ENCODE results near the gene TAF4B.
"Not testable (repeated sequence)": the region's sequence is repeated elsewhere in the genome, so short reads cannot be mapped to it uniquely, and the experiment has no call there.

Gene TAF4B

GRCh38 chr18:26432651-26433424, 206.6 kb downstream of the TAF4B start:
- H3K27ac ChIP-seq (ENCODE audit: low read length) = no peak overlapping the region
- H3K27me3 ChIP-seq (ENCODE audit: low read depth, low read length) = no peaks in the 10 kb centered on the region
- no peaks in the 10 kb centered on the region for H3K4me1 ChIP-seq (ENCODE audit: control insufficient read depth in 1 of 2, insufficient read depth in 2 of 2, low read length in 2 of 2)
- H3K9me3 ChIP-seq (ENCODE audit: control insufficient read depth in 1 of 2, low read length in 2 of 2) = no peaks in the 10 kb centered on the region
- no peak overlapping the region for H3K4me3 ChIP-seq (ENCODE audit: low read depth in 1 of 2, low read length in 2 of 2)
- H3K36me3 ChIP-seq (ENCODE audit: control insufficient read depth in 1 of 2, insufficient read depth in 2 of 2, low read length in 2 of 2) = no peaks in the 10 kb centered on the region

- Histone ChIP-seq H3K9me3 (ENCODE audit: control insufficient read depth in 1 of 2, low read length in 2 of 2) (no peaks in the 10 kb centered on the region), H3K4me3 (ENCODE audit: low read depth in 1 of 2, low read length in 2 of 2) (no peak overlapping the region), H3K27ac (ENCODE audit: low read length) (no peak overlapping the region), H3K36me3 (ENCODE audit: control insufficient read depth in 1 of 2, insufficient read depth in 2 of 2, low read length in 2 of 2) (no peaks in the 10 kb centered on the region), H3K4me1 (ENCODE audit: control insufficient read depth in 1 of 2, insufficient read depth in 2 of 2, low read length in 2 of 2) (no peaks in the 10 kb centered on the region), H3K27me3 (ENCODE audit: low read depth, low read length) (no peaks in the 10 kb centered on the region)
Observed at GRCh38 chr18:26434887-26435286, 208.6 kb downstream of the TAF4B start.

- no peaks in the 10 kb centered on the region for H3K36me3 ChIP-seq (ENCODE audit: control insufficient read depth in 1 of 2, insufficient read depth in 2 of 2, low read length in 2 of 2)
- no peak overlapping the region for H3K27ac ChIP-seq (ENCODE audit: low read length)
- H3K4me1 ChIP-seq (ENCODE audit: control insufficient read depth in 1 of 2, insufficient read depth in 2 of 2, low read length in 2 of 2) = no peaks in the 10 kb centered on the region
- no peak overlapping the region for H3K4me3 ChIP-seq (ENCODE audit: low read depth in 1 of 2, low read length in 2 of 2)
- H3K27me3 ChIP-seq (ENCODE audit: low read depth, low read length) = no peaks in the 10 kb centered on the region
- no peaks in the 10 kb centered on the region for H3K9me3 ChIP-seq (ENCODE audit: control insufficient read depth in 1 of 2, low read length in 2 of 2)
Observed at GRCh38 chr18:26435415-26436095, 209.3 kb downstream of the TAF4B start.

- no peak overlapping the region for H3K4me3 ChIP-seq (ENCODE audit: low read depth in 1 of 2, low read length in 2 of 2)
- H3K36me3 ChIP-seq (ENCODE audit: control insufficient read depth in 1 of 2, insufficient read depth in 2 of 2, low read length in 2 of 2) = no peaks in the 10 kb centered on the region
- no peak overlapping the region for H3K27ac ChIP-seq (ENCODE audit: low read length)
- H3K4me1 ChIP-seq (ENCODE audit: control insufficient read depth in 1 of 2, insufficient read depth in 2 of 2, low read length in 2 of 2) = no peaks in the 10 kb centered on the region
- no peaks in the 10 kb centered on the region for H3K27me3 ChIP-seq (ENCODE audit: low read depth, low read length)
- no peaks in the 10 kb centered on the region for H3K9me3 ChIP-seq (ENCODE audit: control insufficient read depth in 1 of 2, low read length in 2 of 2)
Observed at GRCh38 chr18:26436176-26437051, 210.2 kb downstream of the TAF4B start.

GRCh38 chr18:26437634-26438033, 211.4 kb downstream of the TAF4B start:
- not testable (repeated sequence) for H3K4me3 ChIP-seq (ENCODE audit: low read depth in 1 of 2, low read length in 2 of 2); H3K27me3 ChIP-seq (ENCODE audit: low read depth, low read length); H3K36me3 ChIP-seq (ENCODE audit: control insufficient read depth in 1 of 2, insufficient read depth in 2 of 2, low read length in 2 of 2); H3K9me3 ChIP-seq (ENCODE audit: control insufficient read depth in 1 of 2, low read length in 2 of 2); H3K4me1 ChIP-seq (ENCODE audit: control insufficient read depth in 1 of 2, insufficient read depth in 2 of 2, low read length in 2 of 2); H3K27ac ChIP-seq (ENCODE audit: low read length)

GRCh38 chr18:26438980-26439379, 212.7 kb downstream of the TAF4B start:
- Histone ChIP-seq H3K4me3 (ENCODE audit: low read depth in 1 of 2, low read length in 2 of 2) (no peak overlapping the region), H3K36me3 (ENCODE audit: control insufficient read depth in 1 of 2, insufficient read depth in 2 of 2, low read length in 2 of 2) (no peaks in the 10 kb centered on the region), H3K4me1 (ENCODE audit: control insufficient read depth in 1 of 2, insufficient read depth in 2 of 2, low read length in 2 of 2) (no peaks in the 10 kb centered on the region), H3K9me3 (ENCODE audit: control insufficient read depth in 1 of 2, low read length in 2 of 2) (no peaks in the 10 kb centered on the region), H3K27me3 (ENCODE audit: low read depth, low read length) (no peaks in the 10 kb centered on the region), H3K27ac (ENCODE audit: low read length) (no peak overlapping the region)

- H3K4me3 ChIP-seq (ENCODE audit: low read depth in 1 of 2, low read length in 2 of 2) = no peak overlapping the region
- H3K27ac ChIP-seq (ENCODE audit: low read length) = no peak overlapping the region
Observed at GRCh38 chr18:26439537-26439936, 213.3 kb downstream of the TAF4B start.

GRCh38 chr18:26440644-26441043, 214.4 kb downstream of the TAF4B start:
- no peak overlapping the region for H3K4me3 ChIP-seq (ENCODE audit: low read depth in 1 of 2, low read length in 2 of 2)
- no peaks in the 10 kb centered on the region for H3K4me1 ChIP-seq (ENCODE audit: control insufficient read depth in 1 of 2, insufficient read depth in 2 of 2, low read length in 2 of 2)
- no peaks in the 10 kb centered on the region for H3K9me3 ChIP-seq (ENCODE audit: control insufficient read depth in 1 of 2, low read length in 2 of 2)
- H3K27ac ChIP-seq (ENCODE audit: low read length) = no peak overlapping the region
- no peaks in the 10 kb centered on the region for H3K36me3 ChIP-seq (ENCODE audit: control insufficient read depth in 1 of 2, insufficient read depth in 2 of 2, low read length in 2 of 2)
- H3K27me3 ChIP-seq (ENCODE audit: low read depth, low read length) = no peaks in the 10 kb centered on the region

More at GRCh38 chr18:26439537-26439936, 213.3 kb downstream of the TAF4B start:
- Histone ChIP-seq H3K36me3 (ENCODE audit: control insufficient read depth in 1 of 2, insufficient read depth in 2 of 2, low read length in 2 of 2) (no peaks in the 10 kb centered on the region), H3K4me1 (ENCODE audit: control insufficient read depth in 1 of 2, insufficient read depth in 2 of 2, low read length in 2 of 2) (no peaks in the 10 kb centered on the region), H3K27me3 (ENCODE audit: low read depth, low read length) (no peaks in the 10 kb centered on the region), H3K9me3 (ENCODE audit: control insufficient read depth in 1 of 2, low read length in 2 of 2) (no peaks in the 10 kb centered on the region)
